Anterior cingulate cortex (tissue), 58 donors: Measurements from ENCODE around the gene HHIPL1.

Experiments used
- DNase-seq, 58 donors: peaks; one replicate each; lab custom pipeline; 2025; lab: John Stamatoyannopoulos, UW

HHIPL1 gene

GRCh38 chr14:99644723-99645544, at the start of gene HHIPL1:
HHIPL1 (plus strand) TSS chr14:99645129; CDS start chr14:99645208, 79 bp downstream.
- peak in 1 of 58 donors; percentile 11 for DNase-seq

- DNase-seq, result no peak
Measured at GRCh38 chr14:99595524-99595923, 49.4 kb upstream of the HHIPL1 start.

- peak in 1 of 58 donors; percentile 11 for DNase-seq
Measured at GRCh38 chr14:99596071-99596627, 48.8 kb upstream of the HHIPL1 start.

- DNase-seq, result no peak
Measured at GRCh38 chr14:99596772-99597171, 48.2 kb upstream of the HHIPL1 start.

GRCh38 chr14:99597911-99598600, 46.9 kb upstream of the HHIPL1 start:
- no peak for DNase-seq

GRCh38 chr14:99598774-99599173, 46.2 kb upstream of the HHIPL1 start:
- DNase-seq, result peak in 4 of 58 donors; percentile 26 to 52 (median 36)

- DNase-seq, result no peak
Measured at GRCh38 chr14:99599393-99599792, 45.5 kb upstream of the HHIPL1 start.

- DNase-seq, result no peak
Measured at GRCh38 chr14:99600232-99600888, 44.6 kb upstream of the HHIPL1 start.

- peak in 20 of 58 donors; percentile 8 to 59 (median 35) for DNase-seq
Measured at GRCh38 chr14:99601361-99601831, 43.5 kb upstream of the HHIPL1 start.

- DNase-seq, result peak in 4 of 58 donors; percentile 13 to 50 (median 18)
Measured at GRCh38 chr14:99602054-99602787, 42.7 kb upstream of the HHIPL1 start.

GRCh38 chr14:99602788-99603415, 42.0 kb upstream of the HHIPL1 start:
- peak in 1 of 58 donors; percentile 20 for DNase-seq

GRCh38 chr14:99603471-99604277, 41.3 kb upstream of the HHIPL1 start, which contains the start of gene CCDC85C:
CCDC85C (minus strand) TSS chr14:99604207; CDS start chr14:99603959, 248 bp downstream.
- peak in 2 of 58 donors; percentile 29 to 38 for DNase-seq

- peak; percentile 20 to 94 (median 87) for DNase-seq
Measured at GRCh38 chr14:99604278-99604765, 40.6 kb upstream of the HHIPL1 start.

- peak in 7 of 58 donors; percentile 50 to 73 (median 61) for DNase-seq
Measured at GRCh38 chr14:99604766-99605298, 40.1 kb upstream of the HHIPL1 start.

GRCh38 chr14:99605299-99605961, 39.5 kb upstream of the HHIPL1 start:
- peak in 49 of 58 donors; percentile 22 to 75 (median 53) for DNase-seq

- no peak for DNase-seq
Measured at GRCh38 chr14:99606359-99606758, 38.6 kb upstream of the HHIPL1 start.

- DNase-seq, result no peak
Measured at GRCh38 chr14:99608591-99608990, 36.3 kb upstream of the HHIPL1 start.
